WI38 (cell line): ENCODE results near the gene DDOST.

Experiments
- H3K4me3 ChIP-seq: 2 replicates; pipeline ENCODE4 v1.5.1; 2011; ENCODE audit warnings: low read depth, mild to moderate bottlenecking, control low read depth, low read length
- CTCF ChIP-seq: IDR thresholded peaks from 2 replicates; pipeline ENCODE4 v1.5.1; 2012; ENCODE audit warnings: low read depth, mild to moderate bottlenecking, control low read depth, low read length

The DDOST gene

GRCh38 chr1:20602851-20603450, 58.2 kb downstream of the DDOST start:
- H3K4me3 ChIP-seq, result no peak overlapping the region
- TF ChIP-seq CTCF, result no peak
